Measurements from ENCODE around the gene ZNF865.
A peak's percentile ranks its signal among the peaks of the same experiment; 100 is the strongest.

DNA sequence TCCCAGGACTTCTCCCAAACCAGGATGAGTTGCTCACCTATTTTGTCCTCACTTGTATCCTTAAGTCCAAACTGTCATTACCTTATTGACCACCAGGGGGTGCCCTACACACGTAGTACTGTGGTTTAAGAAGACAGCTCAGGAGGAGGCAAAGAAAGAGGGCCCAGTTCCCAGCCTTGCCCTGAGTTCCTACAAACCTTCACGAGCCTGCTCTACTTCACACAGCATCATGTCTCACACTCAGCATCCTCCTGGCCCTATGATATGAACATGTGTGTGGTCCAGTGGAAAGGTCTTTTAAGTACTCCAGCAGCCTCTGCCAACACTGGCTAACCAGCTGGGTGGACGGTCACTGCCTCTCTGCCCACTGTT lies 27.0 kb downstream of the ZNF865 start:
- TF ChIP-seq, protein P1, sequence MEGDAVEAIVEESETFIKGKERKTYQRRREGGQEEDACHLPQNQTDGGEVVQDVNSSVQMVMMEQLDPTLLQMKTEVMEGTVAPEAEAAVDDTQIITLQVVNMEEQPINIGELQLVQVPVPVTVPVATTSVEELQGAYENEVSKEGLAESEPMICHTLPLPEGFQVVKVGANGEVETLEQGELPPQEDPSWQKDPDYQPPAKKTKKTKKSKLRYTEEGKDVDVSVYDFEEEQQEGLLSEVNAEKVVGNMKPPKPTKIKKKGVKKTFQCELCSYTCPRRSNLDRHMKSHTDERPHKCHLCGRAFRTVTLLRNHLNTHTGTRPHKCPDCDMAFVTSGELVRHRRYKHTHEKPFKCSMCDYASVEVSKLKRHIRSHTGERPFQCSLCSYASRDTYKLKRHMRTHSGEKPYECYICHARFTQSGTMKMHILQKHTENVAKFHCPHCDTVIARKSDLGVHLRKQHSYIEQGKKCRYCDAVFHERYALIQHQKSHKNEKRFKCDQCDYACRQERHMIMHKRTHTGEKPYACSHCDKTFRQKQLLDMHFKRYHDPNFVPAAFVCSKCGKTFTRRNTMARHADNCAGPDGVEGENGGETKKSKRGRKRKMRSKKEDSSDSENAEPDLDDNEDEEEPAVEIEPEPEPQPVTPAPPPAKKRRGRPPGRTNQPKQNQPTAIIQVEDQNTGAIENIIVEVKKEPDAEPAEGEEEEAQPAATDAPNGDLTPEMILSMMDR (conservative IDR thresholded peaks at IDR 0.05; ENCODE audit: low read length): peak; percentile 91
- TF ChIP-seq EZH2phosphoT487 (IDR thresholded peaks at IDR 0.05; ENCODE audit: borderline replicate concordance, low read depth, low read length): no peak

All from OCI-LY7 (cell line).